K562 (cell line): ENCODE measurements around the gene WDR31. TPM values are rescaled to one million over a fixed set of nuclear protein-coding genes. Genes with fewer than 3 reads are reported as not detected.

ENCODE experiments used
- ATAC-seq: fragments of 200-7000 bp; cut with Tn5 transposase; 3 replicates; pipeline ENCODE4 v1.9.1; 2020; ENCODE audit warnings: moderate library complexity
- BruUV-seq: library from RNA; stranded (reverse); fragments of 400-500 nt; replicated peaks from 2 replicates; lab custom pipeline; 2021; lab: Mats Ljungman, UMichigan
- CTCF ChIA-PET: fragments of 300-600 bp; formaldehyde crosslinking; extraction: SDS; loops from one replicate; lab custom pipeline; 2021; ENCODE audit warnings: low intra/inter-chr PET ratio; lab: Yijun Ruan, JAX
- POLR2A ChIA-PET: fragments of 300-600, 350-650 bp; sonication (Branson Sonifier 250); formaldehyde crosslinking; extraction: SDS; loops from one replicate; lab custom pipeline; 2021; ENCODE audit warnings: antibody characterized with exemption, inconsistent platforms; lab: Yijun Ruan, JAX
- DNase-seq, 4 experiments: peaks; one replicate each; pipeline versions ENCODE4 v3.0.0 to v3.0.0-alpha.2; 2011 to 2018; ENCODE audit warnings: low spot score in 3 of 4, mixed read lengths in 3 of 4; ENCODE audit errors: extremely low read depth in 1 of 4
- FAIRE-seq: peaks from 2 replicates; lab custom pipeline; 2011; peaks lifted over from hg19 to GRCh38; lab: Jason Lieb, UNC
- H2AFZ ChIP-seq: 2 replicates; pipeline ENCODE4 v1.6.0; 2011; ENCODE audit warnings: low read depth, low read length, control low read depth, inconsistent platforms
- H3K27ac ChIP-seq: fragments of 200-600 bp; 3 replicates; pipeline ENCODE4 v1.8.0; 2011; ENCODE audit warnings: low read depth, mild to moderate bottlenecking, control low read depth, inconsistent platforms, low read length, moderate library complexity, mixed read lengths; ENCODE audit errors: extremely low read depth
- H3K27me3 ChIP-seq, 2 experiments: fragments of 300-600 bp in 1 of 2; 2 replicates in 1 of 2; 3 replicates in 1 of 2; pipeline versions ENCODE4 v1.6.0 to v1.8.0; 2011; ENCODE audit warnings: inconsistent platforms in 2 of 2, low read length in 2 of 2, mild to moderate bottlenecking in 1 of 2, mixed read lengths in 1 of 2, moderate library complexity in 1 of 2; ENCODE audit not compliant: control insufficient read depth in 2 of 2, insufficient read depth in 2 of 2
- H3K36me3 ChIP-seq: fragments of 300-600 bp; 3 replicates; pipeline ENCODE4 v1.8.0; 2011; ENCODE audit warnings: mild to moderate bottlenecking, low read length, inconsistent platforms; ENCODE audit not compliant: control insufficient read depth, insufficient read depth
- H3K4me1 ChIP-seq, 2 experiments: fragments of 200-600 bp in 1 of 2; replicated peaks in 1 of 2; 2 replicates in 1 of 2; 3 replicates in 1 of 2; pipeline versions ENCODE4 v1.5.1 to v1.8.0; 2011; ENCODE audit warnings: inconsistent platforms in 2 of 2, low read length in 2 of 2, mild to moderate bottlenecking in 1 of 2, mixed read lengths in 1 of 2, moderate library complexity in 1 of 2; ENCODE audit not compliant: control insufficient read depth in 2 of 2, insufficient read depth in 2 of 2
- H3K4me2 ChIP-seq: 2 replicates; pipeline ENCODE4 v1.6.1; 2011; ENCODE audit warnings: low read length, control low read depth, inconsistent platforms, mixed read lengths; ENCODE audit not compliant: insufficient read depth
- H3K4me3 ChIP-seq: fragments of 200-600 bp; sonication (generic), shearing (Covaris generic); 2 replicates; pipeline ENCODE4 v1.5.1; 2016; ENCODE audit warnings: control low read depth, inconsistent platforms
- H3K79me2 ChIP-seq: fragments of 200-600 bp; 3 replicates; pipeline ENCODE4 v1.8.0; 2011; ENCODE audit warnings: low read length, inconsistent platforms; ENCODE audit not compliant: control insufficient read depth, insufficient read depth
- H3K9ac ChIP-seq, 2 experiments: 2 replicates each; pipeline versions ENCODE4 v1.6.0 to v1.6.1; 2011; ENCODE audit warnings: low read depth in 2 of 2, low read length in 2 of 2, control low read depth in 1 of 2, inconsistent platforms in 1 of 2, mild to moderate bottlenecking in 1 of 2, mixed read lengths in 1 of 2; ENCODE audit not compliant: insufficient read depth in 1 of 2
- H3K9me1 ChIP-seq: one replicate; pipeline ENCODE4 v1.6.0; 2011; ENCODE audit warnings: inconsistent platforms, mild to moderate bottlenecking, low read length, moderate library complexity; ENCODE audit not compliant: control insufficient read depth, insufficient read depth
- H3K9me3 ChIP-seq: replicated peaks from 2 replicates; pipeline ENCODE4 v1.5.1; 2011; ENCODE audit warnings: low read depth, low read length, inconsistent platforms; ENCODE audit not compliant: control insufficient read depth, insufficient read depth
- H4K20me1 ChIP-seq: replicated peaks from 2 replicates; pipeline ENCODE4 v1.6.1; 2011; ENCODE audit warnings: low read length, inconsistent platforms, mixed read lengths; ENCODE audit not compliant: control insufficient read depth, insufficient read depth
- E2F4 ChIP-seq: sonication (generic); formaldehyde crosslinking; IDR thresholded peaks from 2 replicates; pipeline ENCODE4 v1.8.0; 2022; ENCODE audit warnings: mild to moderate bottlenecking, low read depth, missing genetic modification reagents
- EWSR1 ChIP-seq: fragments of 450-650 bp; IDR thresholded peaks from 2 replicates; pipeline ENCODE4 v1.6.1; 2018; ENCODE audit warnings: borderline replicate concordance, mild to moderate bottlenecking, low read depth, moderate library complexity; ENCODE audit not compliant: partially characterized antibody
- GTF2E2 ChIP-seq: fragments of 200-800 bp; sonication (Bioruptor generic); IDR thresholded peaks from 2 replicates; pipeline ENCODE4 v1.6.1; 2016; ENCODE audit warnings: missing genetic modification characterization, missing compliant biosample characterization
- ILF3 ChIP-seq: fragments of 450-650 bp; IDR thresholded peaks from 2 replicates; pipeline ENCODE4 v1.6.1; 2018; ENCODE audit warnings: antibody characterized with exemption, mild to moderate bottlenecking, moderate library complexity, borderline replicate concordance
- ZBTB17 ChIP-seq: fragments of 450-650 bp; formaldehyde crosslinking; IDR thresholded peaks from 2 replicates; pipeline ENCODE4 v1.4.0; 2020; ENCODE audit warnings: mild to moderate bottlenecking
- ZNF175 ChIP-seq: fragments of 200-800 bp; sonication (Bioruptor generic); IDR thresholded peaks from 2 replicates; pipeline ENCODE4 v1.6.1; 2016; ENCODE audit warnings: low read depth, mild to moderate bottlenecking, missing genetic modification characterization, missing compliant biosample characterization
- WGBS: fragments of 100-300 bp; shearing (Covaris generic); methylation state at CpG from one replicate; pipeline ENCODE4 v1.1.6; 2016; ENCODE audit warnings: low coverage, mixed read lengths; ENCODE audit not compliant: insufficient coverage; ENCODE audit errors: missing lambda C conversion rate; 5-methylcytosine and 5-hydroxymethylcytosine counted together
- in situ Hi-C: fragments of 300-500 bp; cut with MboI; formaldehyde crosslinking; loops from 4 replicates; pipeline ENCODE4 v1.15.0; 2018; ENCODE audit warnings: inconsistent platforms, mixed read lengths
- intact Hi-C: fragments of 100-400 bp; cut with micrococcal nuclease; formaldehyde crosslinking; loops from 2 replicates; pipeline ENCODE4 v1.14.2; 2022
- polyA plus RNA-seq, 8 experiments: library from polyadenylated mRNA; depleted of rRNA in 4 of 8; stranded (reverse) in 5 of 8; unstranded in 3 of 8; fragments of >200 nt; fragmentation: Nextera tagmentation in 2 of 8; fragmentation: Illumina TruSeq in 1 of 8; extraction: Ambion mirVana in 2 of 8; extraction: Trizol in 1 of 8; gene quantifications; 2 replicates each; pipeline versions ENCODE4 v1.2.1 to v1.2.3, GENCODE V29; 2011 to 2014; ENCODE audit warnings: inconsistent platforms in 1 of 8, missing spikeins in 1 of 8
- total RNA-seq, 7 experiments: library from RNA; depleted of rRNA in 6 of 7; stranded (reverse); fragments of >200 nt in 6 of 7; fragmentation: Illumina TruSeq in 2 of 7; extraction: Trizol in 2 of 7; gene quantifications; 2 replicates each; pipeline versions ENCODE4 v1.2.1 to v1.2.3, GENCODE V29; 2011 to 2021; ENCODE audit warnings: low replicate concordance in 1 of 7
- TF ChIP-seq, protein P1 (sequence below): sonication (generic); formaldehyde crosslinking; IDR thresholded peaks from 2 replicates; pipeline ENCODE4 v1.8.0; 2022; ENCODE audit warnings: missing genetic modification reagents, mild to moderate bottlenecking, moderate library complexity, borderline replicate concordance

WDR31 gene
- total and polyA plus RNA-seq, 9 of the 15 experiments (the other 6 are each of a cell fraction or from before 2014, with no cell fraction given) = 0.35 to 1.8 (median 0.95) TPM

DNA sequence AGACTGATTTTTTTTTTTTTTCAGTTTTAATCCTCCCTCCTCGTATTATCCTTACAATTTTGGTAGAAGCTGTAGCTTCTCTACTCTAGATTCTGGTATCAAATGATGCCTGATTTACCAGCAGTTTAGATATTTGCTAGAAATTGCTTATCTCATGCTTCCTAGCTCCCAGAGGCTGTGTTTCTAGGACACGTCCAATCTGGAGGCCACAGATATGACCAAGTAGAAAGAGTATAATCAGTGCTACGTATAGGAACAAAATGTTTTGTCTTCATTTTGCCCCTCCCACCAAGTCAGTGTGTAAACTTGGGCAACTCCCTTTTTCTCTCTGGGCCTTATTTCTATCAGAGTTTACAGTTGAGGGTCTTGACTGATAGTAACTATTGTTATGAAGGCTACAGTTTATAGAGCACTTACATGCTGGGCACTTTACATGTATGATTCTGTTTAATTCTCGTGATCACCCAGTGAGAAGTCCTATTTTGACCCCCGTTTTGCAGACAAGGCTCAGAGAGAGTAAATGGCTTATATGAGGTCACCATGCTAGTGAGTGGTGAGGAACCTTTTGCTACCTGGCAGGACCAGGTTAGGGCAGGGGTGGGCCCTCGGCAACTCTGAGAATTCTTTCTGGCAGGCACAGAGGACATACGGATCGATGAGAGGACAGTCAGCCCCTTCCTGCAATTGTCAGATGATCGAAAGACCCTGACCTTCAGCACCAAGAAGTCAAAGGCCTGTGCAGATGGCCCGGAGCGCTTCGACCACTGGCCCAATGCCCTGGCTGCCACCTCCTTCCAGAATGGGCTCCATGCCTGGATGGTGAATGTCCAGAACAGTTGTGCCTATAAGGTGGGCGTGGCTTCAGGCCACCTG, 29.1 kb upstream of the WDR31 start (continued):
- no peak for TF ChIP-seq E2F4 (CRISPR knock-in tag)
- no peak for TF ChIP-seq ZNF175 (CRISPR knock-in tag)
- TF ChIP-seq EWSR1 = no peak
- no peak for TF ChIP-seq ZBTB17 (CRISPR knock-in tag)

DNA sequence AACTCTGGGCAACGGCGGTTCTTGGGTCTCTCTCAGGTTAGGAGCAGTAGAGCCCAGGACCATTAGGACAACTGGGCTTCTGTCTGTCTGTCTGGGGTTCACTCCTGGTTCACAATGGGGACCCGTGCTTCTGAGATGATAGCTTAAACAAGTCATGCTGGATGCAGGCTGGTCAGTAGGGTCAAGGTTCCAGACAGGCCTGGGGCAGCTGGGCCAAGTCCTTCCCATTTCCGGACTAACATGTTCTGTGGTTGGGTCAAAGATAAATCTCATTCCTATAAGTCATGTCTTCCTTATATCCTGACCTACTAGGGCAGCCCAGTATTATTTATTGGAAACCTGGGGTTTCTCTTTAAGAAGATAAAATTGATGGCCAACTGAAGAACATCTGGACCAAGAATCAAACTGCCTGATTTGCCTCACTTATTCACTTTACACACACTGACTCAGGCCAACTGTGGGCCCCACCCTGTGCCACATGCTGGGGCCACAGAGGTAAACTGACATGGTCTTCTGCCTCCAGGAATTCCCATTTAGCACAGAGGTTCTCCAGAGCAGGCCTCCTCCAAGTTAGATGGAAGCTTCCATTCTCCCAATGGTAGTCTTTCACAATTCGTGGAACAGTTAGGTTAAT, 28.4 kb upstream of the WDR31 start:
- Histone ChIP-seq H3K9me1 (no peaks in the 10 kb centered on the region), H3K4me2 (no peak overlapping the region), H2AFZ (no peak overlapping the region), H3K4me1 (peaks cover 20 to 27% of the 10 kb centered on the region in 2 experiments), H3K27ac (no peak overlapping the region), H4K20me1 (peaks cover 15% of the 10 kb centered on the region; the same call in 1 of the 2 replicates), H3K4me3 (no peak overlapping the region), H3K36me3 (peaks cover 10% of the 10 kb centered on the region; the same call in 2 of the 3 replicates), H3K9me3 (no peaks in the 10 kb centered on the region), H3K27me3 (no peaks in the 10 kb centered on the region), H3K79me2 (no peaks in the 10 kb centered on the region), H3K9ac (no peak overlapping the region)
- ChIA-PET POLR2A (interaction anchor here (0.6 to 1.2 kb wide), 5 partner anchors 16 to 93 kb away, joined by 3 to 7 read pairs (median 4); partner anchors contain the start of genes ALAD, CDC26 and PRPF4), CTCF (no interaction called here)
- no peak for DNase-seq
- ATAC-seq = no peak
- BruUV-seq = no TSS peak
- FAIRE-seq = no peak
- no peak for TF ChIP-seq ILF3
- TF ChIP-seq, protein P1, sequence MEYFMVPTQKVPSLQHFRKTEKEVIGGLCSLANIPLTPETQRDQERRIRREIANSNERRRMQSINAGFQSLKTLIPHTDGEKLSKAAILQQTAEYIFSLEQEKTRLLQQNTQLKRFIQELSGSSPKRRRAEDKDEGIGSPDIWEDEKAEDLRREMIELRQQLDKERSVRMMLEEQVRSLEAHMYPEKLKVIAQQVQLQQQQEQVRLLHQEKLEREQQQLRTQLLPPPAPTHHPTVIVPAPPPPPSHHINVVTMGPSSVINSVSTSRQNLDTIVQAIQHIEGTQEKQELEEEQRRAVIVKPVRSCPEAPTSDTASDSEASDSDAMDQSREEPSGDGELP = 0 out of 2 replicates have a peak, but pooled peaks have one; percentile 0
- 0 out of 2 replicates have a peak, but pooled peaks have one; percentile 32 for TF ChIP-seq GTF2E2 (tag)
- intact Hi-C loops (no loop called here), in situ Hi-C loops (no loop called here)
- 41% methylated on average over 5 of the region's 5 CpGs for WGBS
